Measurements from ENCODE around the gene PISD. TPM values are rescaled to one million over a fixed set of nuclear protein-coding genes. Genes with fewer than 3 reads are reported as not detected.

PISD gene
- total and polyA plus RNA-seq, 9 of the 15 experiments (the other 6 are each of a cell fraction or from before 2014, with no cell fraction given): 24.5 to 65.9 (median 36.6) TPM

DNA sequence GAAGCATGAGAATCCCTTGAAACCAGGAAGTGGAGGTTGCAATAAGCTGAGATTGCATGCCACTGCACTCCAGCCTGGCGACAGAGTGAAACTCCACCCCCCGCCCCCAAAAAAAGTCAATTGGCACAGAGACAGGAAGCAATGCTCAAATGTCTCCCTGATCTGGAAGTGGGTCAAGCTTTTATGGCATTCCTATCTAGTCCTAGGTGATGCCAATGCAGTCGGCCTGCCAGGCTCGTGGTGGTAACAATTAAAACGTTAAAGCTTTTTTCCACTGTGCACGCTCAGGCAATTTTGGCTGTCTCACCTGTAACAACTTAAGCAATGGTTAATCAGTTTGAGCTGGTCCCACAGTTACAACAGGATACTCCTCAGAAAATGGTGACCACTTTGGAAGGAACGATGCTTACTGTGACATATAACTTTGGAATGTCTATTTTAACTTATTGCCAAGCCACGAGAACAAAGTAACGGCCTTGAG is 18.9 kb upstream of the PISD start:
- no peak overlapping the region for H2AFZ ChIP-seq (ENCODE audit: low read depth, low read length)
- 85% methylated on average over 9 of the region's 9 CpGs for WGBS (ENCODE audit: insufficient coverage, low coverage, missing lambda C conversion rate)
- no peak for FAIRE-seq
- no peaks in the 10 kb centered on the region for H3K9me1 ChIP-seq (ENCODE audit: control insufficient read depth, insufficient read depth, low read length)
- BruUV-seq (replicated peaks): no TSS peak
- H3K36me3 ChIP-seq (ENCODE audit: control insufficient read depth, insufficient read depth, low read length): peaks cover 30% of the 10 kb centered on the region; the same call in 2 of the 3 replicates
- no peak for TF ChIP-seq ILF3 (IDR thresholded peaks at IDR 0.05; ENCODE audit: borderline replicate concordance)
- TF ChIP-seq RBM25 (IDR thresholded peaks at IDR 0.05; ENCODE audit: low read depth, low read length, severe bottlenecking): no peak
- no peak for DNase-seq (ENCODE audit: extremely low read depth in 1 of 4, low spot score in 3 of 4)
- no peak overlapping the region for H3K4me2 ChIP-seq (ENCODE audit: insufficient read depth, low read length)
- intact Hi-C loops (cut with micrococcal nuclease) (no loop called here), in situ Hi-C loops (cut with MboI) (no loop called here)
- H3K27ac ChIP-seq (ENCODE audit: extremely low read depth, low read depth, low read length): no peak overlapping the region
- POLR2A ChIA-PET: interaction anchor here (1.1 to 1.6 kb wide), 2 partner anchors 11 to 19 kb away, joined by 3 to 5 read pairs; partner anchors contain the start of gene PISD
- peaks cover 2 to 3% of the 10 kb centered on the region in 2 experiments; a peak in 4 of 5 replicates for H3K4me1 ChIP-seq (replicated peaks in 1 of 2; ENCODE audit: control insufficient read depth in 2 of 2, insufficient read depth in 2 of 2, low read length in 2 of 2)
- no peaks in the 10 kb centered on the region for H4K20me1 ChIP-seq (replicated peaks; ENCODE audit: control insufficient read depth, insufficient read depth, low read length)
- H3K27me3 ChIP-seq (ENCODE audit: control insufficient read depth in 2 of 2, insufficient read depth in 2 of 2, low read length in 2 of 2): no peaks in the 10 kb centered on the region
- CTCF ChIA-PET (ENCODE audit: low intra/inter-chr PET ratio): no interaction called here
- H3K4me3 ChIP-seq: no peak overlapping the region
- ATAC-seq: no peak
- no peaks in the 10 kb centered on the region for H3K79me2 ChIP-seq (ENCODE audit: control insufficient read depth, insufficient read depth, low read length)
- no peaks in the 10 kb centered on the region for H3K9me3 ChIP-seq (replicated peaks; ENCODE audit: control insufficient read depth, insufficient read depth, low read depth, low read length)
- H3K9ac ChIP-seq (ENCODE audit: insufficient read depth in 1 of 2, low read depth in 2 of 2, low read length in 2 of 2): no peak overlapping the region

DNA sequence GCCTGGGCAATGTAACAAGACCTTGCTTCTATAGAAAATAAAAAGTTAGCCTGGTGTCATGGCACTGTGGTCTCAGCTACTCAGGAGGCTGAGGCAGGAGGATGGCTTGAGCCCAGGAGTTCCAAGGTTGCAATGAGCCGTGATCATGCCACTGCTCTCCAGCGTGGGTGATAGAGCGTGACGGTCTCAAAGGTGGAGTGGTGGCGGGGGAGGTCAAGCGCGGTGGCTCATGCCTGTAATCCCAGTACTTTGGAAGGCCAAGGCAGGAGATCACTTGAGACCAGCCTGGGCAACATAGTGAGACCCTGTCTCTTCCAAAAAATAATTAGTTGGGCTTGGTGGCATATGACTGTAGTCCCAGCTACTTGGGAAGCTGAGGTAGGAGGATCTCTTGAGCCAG is 16.7 kb upstream of the PISD start:
- Histone ChIP-seq H3K79me2 (ENCODE audit: control insufficient read depth, insufficient read depth, low read length) (no peaks in the 10 kb centered on the region), H3K36me3 (ENCODE audit: control insufficient read depth, insufficient read depth, low read length) (peaks cover 8% of the 10 kb centered on the region; the same call in 1 of the 3 replicates), H3K27me3 (ENCODE audit: control insufficient read depth in 2 of 2, insufficient read depth in 2 of 2, low read length in 2 of 2) (no peaks in the 10 kb centered on the region), H3K4me3 (no peak overlapping the region), H3K4me1 (replicated peaks in 1 of 2; ENCODE audit: control insufficient read depth in 2 of 2, insufficient read depth in 2 of 2, low read length in 2 of 2) (peaks cover 2 to 3% of the 10 kb centered on the region in 2 experiments; a peak in 4 of 5 replicates), H3K4me2 (ENCODE audit: insufficient read depth, low read length) (no peak overlapping the region), H3K9me3 (replicated peaks; ENCODE audit: control insufficient read depth, insufficient read depth, low read depth, low read length) (no peaks in the 10 kb centered on the region), H2AFZ (ENCODE audit: low read depth, low read length) (no peak overlapping the region), H3K27ac (ENCODE audit: extremely low read depth, low read depth, low read length) (no peak overlapping the region), H3K9ac (ENCODE audit: insufficient read depth in 1 of 2, low read depth in 2 of 2, low read length in 2 of 2) (no peak overlapping the region), H4K20me1 (replicated peaks; ENCODE audit: control insufficient read depth, insufficient read depth, low read length) (no peaks in the 10 kb centered on the region), H3K9me1 (ENCODE audit: control insufficient read depth, insufficient read depth, low read length) (no peaks in the 10 kb centered on the region)
- DNase-seq (ENCODE audit: extremely low read depth in 1 of 4, low spot score in 3 of 4) (no peak), FAIRE-seq (no peak), ATAC-seq (no peak)
- TF ChIP-seq SAFB2 (IDR thresholded peaks at IDR 0.05; ENCODE audit: borderline replicate concordance, low read depth, low read length, severe bottlenecking) (no peak), ZNF121 (CRISPR knock-in tag; conservative IDR thresholded peaks at IDR 0.05) (peak; percentile 20; the same call in 1 of the 2 replicates), TBP (optimal IDR thresholded peaks at IDR 0.05; ENCODE audit: low read depth, low read length) (no peak), CBX2 (IDR thresholded peaks at IDR 0.05; ENCODE audit: insufficient read depth, low read length, poor library complexity, severe bottlenecking) (no peak), SREBF1 (IDR thresholded peaks at IDR 0.05; ENCODE audit: borderline replicate concordance, low read depth, low read length) (no peak), CTBP1 (IDR thresholded peaks at IDR 0.05; ENCODE audit: borderline replicate concordance) (no peak), NR2C2 (CRISPR knock-in tag; IDR thresholded peaks at IDR 0.05) (no peak), NR2C2 (tag; IDR thresholded peaks at IDR 0.05) (no peak)
- TF ChIP-seq, protein P1, sequence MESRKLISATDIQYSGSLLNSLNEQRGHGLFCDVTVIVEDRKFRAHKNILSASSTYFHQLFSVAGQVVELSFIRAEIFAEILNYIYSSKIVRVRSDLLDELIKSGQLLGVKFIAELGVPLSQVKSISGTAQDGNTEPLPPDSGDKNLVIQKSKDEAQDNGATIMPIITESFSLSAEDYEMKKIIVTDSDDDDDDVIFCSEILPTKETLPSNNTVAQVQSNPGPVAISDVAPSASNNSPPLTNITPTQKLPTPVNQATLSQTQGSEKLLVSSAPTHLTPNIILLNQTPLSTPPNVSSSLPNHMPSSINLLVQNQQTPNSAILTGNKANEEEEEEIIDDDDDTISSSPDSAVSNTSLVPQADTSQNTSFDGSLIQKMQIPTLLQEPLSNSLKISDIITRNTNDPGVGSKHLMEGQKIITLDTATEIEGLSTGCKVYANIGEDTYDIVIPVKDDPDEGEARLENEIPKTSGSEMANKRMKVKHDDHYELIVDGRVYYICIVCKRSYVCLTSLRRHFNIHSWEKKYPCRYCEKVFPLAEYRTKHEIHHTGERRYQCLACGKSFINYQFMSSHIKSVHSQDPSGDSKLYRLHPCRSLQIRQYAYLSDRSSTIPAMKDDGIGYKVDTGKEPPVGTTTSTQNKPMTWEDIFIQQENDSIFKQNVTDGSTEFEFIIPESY (CRISPR knock-in tag; IDR thresholded peaks at IDR 0.05): 0 out of 2 replicates have a peak, but pooled peaks have one; percentile 42
- intact Hi-C loops (cut with micrococcal nuclease) (no loop called here), in situ Hi-C loops (cut with MboI) (no loop called here)
- POLR2A ChIA-PET: no interaction called here
- CTCF ChIA-PET (ENCODE audit: low intra/inter-chr PET ratio): no interaction called here
- BruUV-seq (replicated peaks): no TSS peak
- 84% methylated on average over 7 of the region's 7 CpGs for WGBS (ENCODE audit: insufficient coverage, low coverage, missing lambda C conversion rate)
